AG04450 (cell line): ENCODE measurements around the gene SHB. TPM values are rescaled to one million over a fixed set of nuclear protein-coding genes. Genes with fewer than 3 reads are reported as not detected.

Source experiments
- CTCF ChIA-PET: fragments of 300-600, 350-600 bp; formaldehyde crosslinking; extraction: SDS; loops from one replicate; lab custom pipeline; 2022; ENCODE audit warnings: antibody characterized with exemption, inconsistent platforms; lab: Charles Lee
- POLR2A ChIA-PET: fragments of 350-600 bp; formaldehyde crosslinking; extraction: SDS; loops from one replicate; lab custom pipeline; 2021; ENCODE audit warnings: antibody characterized with exemption, inconsistent platforms; lab: Yijun Ruan, JAX
- DNase-seq: peaks from one replicate; pipeline ENCODE4 v3.0.0-alpha.2; 2011; ENCODE audit warnings: low read depth, low spot score
- H3K27ac ChIP-seq: one replicate; pipeline ENCODE4 v1.5.1; 2012; ENCODE audit warnings: low read depth, low read length, control low read depth
- H3K27me3 ChIP-seq: one replicate; pipeline ENCODE4 v1.6.0; 2012; ENCODE audit warnings: low read length; ENCODE audit not compliant: control insufficient read depth, insufficient read depth
- H3K4me3 ChIP-seq: 2 replicates; pipeline ENCODE4 v1.5.1; 2011; ENCODE audit warnings: mild to moderate bottlenecking, low read depth, low read length, control low read depth
- H3K9me3 ChIP-seq: 2 replicates; pipeline ENCODE4 v1.5.1; 2012; ENCODE audit warnings: low read length; ENCODE audit not compliant: control insufficient read depth, insufficient read depth
- polyA plus RNA-seq: library from polyadenylated mRNA; depleted of rRNA; stranded (reverse); fragments of >200 nt; gene quantifications from 2 replicates; pipeline ENCODE4 v1.2.3, GENCODE V29; 2011
- TF ChIP-seq, protein P1 (sequence below): IDR thresholded peaks from 2 replicates; pipeline ENCODE4 v1.5.1; 2011; ENCODE audit warnings: low read depth, low read length, control low read depth, inconsistent platforms

Gene SHB
- polyA plus RNA-seq, 1 experiment: 16.7 TPM

DNA sequence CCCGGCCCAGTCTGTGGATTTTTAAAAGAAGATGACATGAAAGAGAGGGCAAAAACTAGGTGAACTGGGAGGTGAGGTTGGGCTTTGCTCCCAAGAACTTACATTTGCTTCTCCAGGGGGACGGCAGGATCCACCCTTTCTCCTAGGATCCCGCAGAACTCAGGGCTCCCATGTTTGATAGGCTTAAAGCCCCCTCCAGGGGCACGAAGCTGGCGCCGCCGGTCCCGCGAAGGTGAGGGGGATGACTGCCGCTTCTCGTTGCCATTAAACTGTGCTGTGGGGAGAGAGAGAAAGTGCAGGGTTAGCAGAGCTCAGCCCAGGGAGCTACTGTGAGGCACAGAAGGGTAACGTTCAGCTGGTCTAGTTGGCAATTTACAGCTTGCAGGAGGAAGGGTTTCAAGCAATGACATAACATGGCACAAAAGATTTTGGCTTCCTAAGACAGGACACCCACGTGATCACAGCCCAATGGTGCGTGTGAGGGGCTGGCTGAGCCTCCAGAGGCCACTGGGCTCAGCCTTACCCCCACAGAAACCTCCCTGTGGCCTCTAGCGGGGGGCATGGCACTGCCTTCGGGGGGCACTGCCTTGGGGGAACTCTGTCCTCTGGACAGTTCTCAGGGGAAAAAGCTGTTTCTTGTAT, 113.1 kb downstream of the SHB start:
- POLR2A ChIA-PET: no interaction called here

GRCh38 chr9:37954581-37954981, 114.4 kb downstream of the SHB start:
- Histone ChIP-seq H3K27ac (peak overlapping the region; percentile 99), H3K9me3 (no peaks in the 10 kb centered on the region), H3K27me3 (no peaks in the 10 kb centered on the region), H3K4me3 (no peak overlapping the region)
- CTCF ChIA-PET: no interaction called here
- DNase-seq: no peak
- POLR2A ChIA-PET: no interaction called here
- TF ChIP-seq, protein P1, sequence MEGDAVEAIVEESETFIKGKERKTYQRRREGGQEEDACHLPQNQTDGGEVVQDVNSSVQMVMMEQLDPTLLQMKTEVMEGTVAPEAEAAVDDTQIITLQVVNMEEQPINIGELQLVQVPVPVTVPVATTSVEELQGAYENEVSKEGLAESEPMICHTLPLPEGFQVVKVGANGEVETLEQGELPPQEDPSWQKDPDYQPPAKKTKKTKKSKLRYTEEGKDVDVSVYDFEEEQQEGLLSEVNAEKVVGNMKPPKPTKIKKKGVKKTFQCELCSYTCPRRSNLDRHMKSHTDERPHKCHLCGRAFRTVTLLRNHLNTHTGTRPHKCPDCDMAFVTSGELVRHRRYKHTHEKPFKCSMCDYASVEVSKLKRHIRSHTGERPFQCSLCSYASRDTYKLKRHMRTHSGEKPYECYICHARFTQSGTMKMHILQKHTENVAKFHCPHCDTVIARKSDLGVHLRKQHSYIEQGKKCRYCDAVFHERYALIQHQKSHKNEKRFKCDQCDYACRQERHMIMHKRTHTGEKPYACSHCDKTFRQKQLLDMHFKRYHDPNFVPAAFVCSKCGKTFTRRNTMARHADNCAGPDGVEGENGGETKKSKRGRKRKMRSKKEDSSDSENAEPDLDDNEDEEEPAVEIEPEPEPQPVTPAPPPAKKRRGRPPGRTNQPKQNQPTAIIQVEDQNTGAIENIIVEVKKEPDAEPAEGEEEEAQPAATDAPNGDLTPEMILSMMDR: no peak

More for the DNA sequence above, 113.1 kb downstream of the SHB start:
- Histone ChIP-seq H3K4me3 (no peak overlapping the region), H3K27me3 (no peaks in the 10 kb centered on the region), H3K27ac (no peak overlapping the region), H3K9me3 (no peaks in the 10 kb centered on the region)
- TF ChIP-seq, protein P1: no peak
- CTCF ChIA-PET: no interaction called here
- no peak for DNase-seq

DNA sequence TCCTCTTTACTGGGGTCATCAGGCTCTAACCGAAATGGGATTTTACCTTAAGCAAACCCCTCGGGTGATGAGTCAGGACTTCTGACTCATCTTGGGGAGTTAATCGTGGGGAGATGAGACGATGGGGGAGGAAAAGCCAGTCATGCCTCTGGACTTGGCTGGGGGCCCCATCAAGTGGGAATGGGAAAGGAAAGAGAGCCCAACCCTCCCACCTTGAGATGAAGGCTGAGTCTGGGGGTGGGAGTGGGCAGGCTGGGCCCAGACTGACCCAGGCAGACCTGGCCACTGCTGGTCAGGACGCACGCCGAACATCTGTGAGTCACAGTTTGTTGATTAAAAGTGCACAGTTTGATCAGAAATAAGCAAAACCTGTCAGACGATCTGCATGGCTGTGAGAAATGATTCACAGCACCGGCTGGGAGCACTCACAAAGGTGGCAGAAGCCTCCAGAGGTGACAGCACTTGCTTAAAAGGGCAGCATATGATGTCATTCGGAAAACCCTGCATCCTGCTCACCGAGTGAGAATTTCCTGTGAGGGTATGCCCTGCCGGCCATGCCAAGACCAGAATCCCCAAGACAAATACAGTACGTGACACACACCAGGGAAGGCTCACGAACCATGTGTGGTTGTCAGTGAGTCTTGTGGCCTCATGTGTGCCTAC, 115.1 kb downstream of the SHB start:
- no peaks in the 10 kb centered on the region for H3K27me3 ChIP-seq
- CTCF ChIA-PET: no interaction called here
- H3K27ac ChIP-seq: peak overlapping the region; percentile 99
- DNase-seq: peak; percentile 95
- H3K4me3 ChIP-seq: no peak overlapping the region
- H3K9me3 ChIP-seq: no peaks in the 10 kb centered on the region
- POLR2A ChIA-PET: no interaction called here
- TF ChIP-seq, protein P1: no peak

GRCh38 chr9:37953206-37953774, 115.7 kb downstream of the SHB start:
- H3K4me3 ChIP-seq: no peak overlapping the region
- TF ChIP-seq, protein P1: no peak
- no peaks in the 10 kb centered on the region for H3K9me3 ChIP-seq
- no peak for DNase-seq
- H3K27ac ChIP-seq: peak overlapping the region; percentile 99
- ChIA-PET POLR2A (interaction anchor here (0.5 kb wide), 1 partner anchor 86 kb away, joined by 3 read pairs; no protein-coding TSS in a partner anchor), CTCF (no interaction called here)
- no peaks in the 10 kb centered on the region for H3K27me3 ChIP-seq

DNA sequence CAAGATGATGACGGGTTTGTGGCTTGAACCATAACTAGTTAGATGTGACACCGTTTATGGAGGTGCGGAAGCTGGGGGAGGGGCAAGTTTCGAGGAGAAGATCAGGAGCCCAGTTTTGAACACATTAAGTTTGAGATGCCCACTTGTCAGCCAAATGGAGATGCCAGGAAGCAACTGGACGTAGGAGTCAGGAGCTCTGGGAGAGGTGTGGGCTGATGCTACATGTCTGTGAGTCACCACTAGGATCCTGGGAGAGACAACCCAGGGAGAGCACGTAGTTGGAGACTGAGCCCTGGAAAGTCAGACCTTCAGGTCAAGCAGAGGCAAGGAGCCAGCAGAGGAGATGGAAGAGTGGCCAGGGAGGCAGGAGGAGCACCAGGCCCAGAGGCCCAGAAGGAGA, 116.3 kb downstream of the SHB start:
- TF ChIP-seq, protein P1: no peak
- Histone ChIP-seq H3K4me3 (no peak overlapping the region), H3K27me3 (no peaks in the 10 kb centered on the region), H3K9me3 (no peaks in the 10 kb centered on the region), H3K27ac (peak overlapping the region; percentile 99)
- CTCF ChIA-PET: no interaction called here
- POLR2A ChIA-PET: interaction anchor here (0.5 kb wide), 1 partner anchor 86 kb away, joined by 3 read pairs; no protein-coding TSS in a partner anchor
- no peak for DNase-seq
